ENCODE measurements around the gene ZDHHC11. TPM values are rescaled to one million over a fixed set of nuclear protein-coding genes. Genes with fewer than 3 reads are reported as not detected.
"Not testable (repeated sequence)": the region's sequence is repeated elsewhere in the genome, so short reads cannot be mapped to it uniquely, and the experiment has no call there.

Gene ZDHHC11
- total RNA-seq, 1 experiment from 2014 or later: 17.0 TPM

GRCh38 chr5:845031-845675 lies 5.6 kb downstream of the ZDHHC11 start:
- H4K20me1 ChIP-seq (ENCODE audit: insufficient read depth); H3K9me3 ChIP-seq (ENCODE audit: control insufficient read depth in 1 of 2, insufficient read depth in 1 of 2, low read depth in 1 of 2, low read length in 2 of 2); POLR2A ChIA-PET; CTCF ChIA-PET; H3K36me3 ChIP-seq (ENCODE audit: control insufficient read depth in 1 of 2, insufficient read depth in 2 of 2, low read length in 2 of 2); H3K27me3 ChIP-seq (ENCODE audit: insufficient read depth, low read length); H3K79me2 ChIP-seq (ENCODE audit: insufficient read depth, low read length); H2AFZ ChIP-seq (ENCODE audit: low read depth, low read length, poor library complexity, severe bottlenecking); DNase-seq (ENCODE audit: low read depth, low spot score); H3K9me2 ChIP-seq (ENCODE audit: insufficient read depth); H3K4me3 ChIP-seq (replicated peaks in 1 of 2; ENCODE audit: low read depth in 1 of 2, low read length in 2 of 2); BruUV-seq (replicated peaks); H3K27ac ChIP-seq (ENCODE audit: low read depth, low read length); ATAC-seq; RAD21 ChIA-PET (ENCODE audit: low non-redundant PET in 1 of 2, low total read pairs in 2 of 2, uncharacterized antibody in 2 of 2, unreplicated experiment in 2 of 2); H3K4me2 ChIP-seq (ENCODE audit: low read length); H3K9ac ChIP-seq (ENCODE audit: low read length); intact Hi-C loops (cut with micrococcal nuclease); H3K4me1 ChIP-seq (ENCODE audit: control insufficient read depth in 1 of 2, insufficient read depth in 2 of 2, low read length in 2 of 2): not testable (repeated sequence)

- H3K36me3 ChIP-seq (ENCODE audit: control insufficient read depth in 1 of 2, insufficient read depth in 2 of 2, low read length in 2 of 2); H4K20me1 ChIP-seq (ENCODE audit: insufficient read depth); H3K27ac ChIP-seq (ENCODE audit: low read depth, low read length); CTCF ChIA-PET; ATAC-seq; intact Hi-C loops (cut with micrococcal nuclease); H3K9me2 ChIP-seq (ENCODE audit: insufficient read depth); POLR2A ChIA-PET; H3K4me1 ChIP-seq (ENCODE audit: control insufficient read depth in 1 of 2, insufficient read depth in 2 of 2, low read length in 2 of 2); H3K4me3 ChIP-seq (replicated peaks in 1 of 2; ENCODE audit: low read depth in 1 of 2, low read length in 2 of 2); H2AFZ ChIP-seq (ENCODE audit: low read depth, low read length, poor library complexity, severe bottlenecking); BruUV-seq (replicated peaks); H3K9ac ChIP-seq (ENCODE audit: low read length); H3K4me2 ChIP-seq (ENCODE audit: low read length); H3K27me3 ChIP-seq (ENCODE audit: insufficient read depth, low read length); RAD21 ChIA-PET (ENCODE audit: low non-redundant PET in 1 of 2, low total read pairs in 2 of 2, uncharacterized antibody in 2 of 2, unreplicated experiment in 2 of 2); H3K79me2 ChIP-seq (ENCODE audit: insufficient read depth, low read length); DNase-seq (ENCODE audit: low read depth, low spot score); H3K9me3 ChIP-seq (ENCODE audit: control insufficient read depth in 1 of 2, insufficient read depth in 1 of 2, low read depth in 1 of 2, low read length in 2 of 2): not testable (repeated sequence)
Observed at GRCh38 chr5:844426-844825, 6.4 kb downstream of the ZDHHC11 start.

- DNase-seq (ENCODE audit: low read depth, low spot score); H3K36me3 ChIP-seq (ENCODE audit: control insufficient read depth in 1 of 2, insufficient read depth in 2 of 2, low read length in 2 of 2); H3K4me1 ChIP-seq (ENCODE audit: control insufficient read depth in 1 of 2, insufficient read depth in 2 of 2, low read length in 2 of 2); H3K9ac ChIP-seq (ENCODE audit: low read length); H4K20me1 ChIP-seq (ENCODE audit: insufficient read depth); H3K4me3 ChIP-seq (replicated peaks in 1 of 2; ENCODE audit: low read depth in 1 of 2, low read length in 2 of 2); RAD21 ChIA-PET (ENCODE audit: low non-redundant PET in 1 of 2, low total read pairs in 2 of 2, uncharacterized antibody in 2 of 2, unreplicated experiment in 2 of 2); POLR2A ChIA-PET; H3K4me2 ChIP-seq (ENCODE audit: low read length); H3K79me2 ChIP-seq (ENCODE audit: insufficient read depth, low read length); BruUV-seq (replicated peaks); H3K9me2 ChIP-seq (ENCODE audit: insufficient read depth); H2AFZ ChIP-seq (ENCODE audit: low read depth, low read length, poor library complexity, severe bottlenecking); H3K9me3 ChIP-seq (ENCODE audit: control insufficient read depth in 1 of 2, insufficient read depth in 1 of 2, low read depth in 1 of 2, low read length in 2 of 2); H3K27me3 ChIP-seq (ENCODE audit: insufficient read depth, low read length); H3K27ac ChIP-seq (ENCODE audit: low read depth, low read length); intact Hi-C loops (cut with micrococcal nuclease); CTCF ChIA-PET: not testable (repeated sequence)
- ATAC-seq: peak; percentile 48
- TF ChIP-seq CTCF (IDR thresholded peaks at IDR 0.05 in 2 of 3, conservative IDR thresholded peaks at IDR 0.05 in 1 of 3; ENCODE audit: borderline replicate concordance in 1 of 3, insufficient read depth in 1 of 3, low read depth in 2 of 3, low read length in 2 of 3) (0 out of 6 replicates have a peak, but pooled peaks of 1 of the 3 experiments have one; percentile 5), RAD21 (IDR thresholded peaks at IDR 0.05; ENCODE audit: low read depth) (peak; percentile 45)
Observed at GRCh38 chr5:843926-844325, 6.9 kb downstream of the ZDHHC11 start.

GRCh38 chr5:843371-843770 lies 7.4 kb downstream of the ZDHHC11 start:
- RAD21 ChIA-PET (ENCODE audit: low non-redundant PET in 1 of 2, low total read pairs in 2 of 2, uncharacterized antibody in 2 of 2, unreplicated experiment in 2 of 2); H3K9me2 ChIP-seq (ENCODE audit: insufficient read depth); POLR2A ChIA-PET; H3K9ac ChIP-seq (ENCODE audit: low read length); H3K4me2 ChIP-seq (ENCODE audit: low read length); H3K27me3 ChIP-seq (ENCODE audit: insufficient read depth, low read length); H4K20me1 ChIP-seq (ENCODE audit: insufficient read depth); BruUV-seq (replicated peaks); DNase-seq (ENCODE audit: low read depth, low spot score); H3K9me3 ChIP-seq (ENCODE audit: control insufficient read depth in 1 of 2, insufficient read depth in 1 of 2, low read depth in 1 of 2, low read length in 2 of 2); H3K27ac ChIP-seq (ENCODE audit: low read depth, low read length); CTCF ChIA-PET; H2AFZ ChIP-seq (ENCODE audit: low read depth, low read length, poor library complexity, severe bottlenecking); H3K79me2 ChIP-seq (ENCODE audit: insufficient read depth, low read length); ATAC-seq; intact Hi-C loops (cut with micrococcal nuclease); H3K36me3 ChIP-seq (ENCODE audit: control insufficient read depth in 1 of 2, insufficient read depth in 2 of 2, low read length in 2 of 2); H3K4me3 ChIP-seq (replicated peaks in 1 of 2; ENCODE audit: low read depth in 1 of 2, low read length in 2 of 2); H3K4me1 ChIP-seq (ENCODE audit: control insufficient read depth in 1 of 2, insufficient read depth in 2 of 2, low read length in 2 of 2): not testable (repeated sequence)
